Suprapubic skin (tissue), 4 donors: Measurements from ENCODE around the gene SSC5D. TPM values are rescaled to one million over a fixed set of nuclear protein-coding genes. Genes with fewer than 3 reads are reported as not detected.
A peak's percentile ranks its signal among the peaks of the same experiment; 100 is the strongest.
"Not testable (repeated sequence)": the region's sequence is repeated elsewhere in the genome, so short reads cannot be mapped to it uniquely, and the experiment has no call there.

Experiments
- DNase-seq, 2 donors: peaks; one replicate each; pipeline ENCODE4 v3.0.0-alpha.2; 2019; ENCODE audit warnings: low spot score in 2 of 2
- H3K27ac ChIP-seq: fragments of 200-600 bp; sonication (generic); one replicate; pipeline ENCODE4 v1.5.1; 2019
- H3K27me3 ChIP-seq: fragments of 200-600 bp; sonication (generic); one replicate; pipeline ENCODE4 v1.5.1; 2019
- H3K36me3 ChIP-seq: fragments of 200-600 bp; sonication (generic); one replicate; pipeline ENCODE4 v1.5.1; 2019
- H3K4me1 ChIP-seq: fragments of 200-600 bp; sonication (generic); one replicate; pipeline ENCODE4 v1.5.1; 2019
- H3K4me3 ChIP-seq: fragments of 200-600 bp; sonication (generic); one replicate; pipeline ENCODE4 v1.5.1; 2019; ENCODE audit warnings: mild to moderate bottlenecking
- H3K9me3 ChIP-seq: fragments of 200-600 bp; sonication (generic); one replicate; pipeline ENCODE4 v1.5.1; 2019
- EP300 ChIP-seq: sonication (generic); formaldehyde crosslinking; IDR thresholded peaks from one replicate; pipeline ENCODE4 v1.6.1; 2017; ENCODE audit warnings: antibody characterized with exemption
- POLR2A ChIP-seq, 2 donors: fragments of 450-650 bp; IDR thresholded peaks; one replicate each; pipeline ENCODE4 v1.6.1; 2017; ENCODE audit warnings: antibody characterized with exemption in 2 of 2, mild to moderate bottlenecking in 2 of 2, moderate library complexity in 2 of 2
- POLR2AphosphoS5 ChIP-seq, 3 donors: sonication (generic); formaldehyde crosslinking; IDR thresholded peaks; one replicate each; pipeline ENCODE4 v1.6.1; 2017; ENCODE audit warnings: antibody characterized with exemption in 3 of 3
- WGBS: methylation state at CpG from one replicate; pipeline ENCODE4 v1.1.5; 2018; 5-methylcytosine and 5-hydroxymethylcytosine counted together
- total RNA-seq, 4 donors: library from RNA; depleted of rRNA; stranded (reverse); fragments of >200 nt; gene quantifications; one replicate each; pipeline ENCODE4 v1.1.0, GENCODE V29; 2016
- TF ChIP-seq, protein P1 (sequence below), 2 donors: fragments of 200-600 bp in 1 of 2; fragments of 450-650 bp in 1 of 2; sonication (generic) in 1 of 2; IDR thresholded peaks; one replicate each; pipeline ENCODE4 v1.5.1; 2016 to 2019; ENCODE audit warnings: antibody characterized with exemption in 2 of 2, mild to moderate bottlenecking in 1 of 2, moderate library complexity in 1 of 2

SSC5D gene
- total RNA-seq, 4 donors from 2014 or later = 0.57 to 2.1 (median 1.0) TPM

GRCh38 chr19:55493645-55494171 is 5.5 kb downstream of the SSC5D start:
- Histone ChIP-seq H3K4me1 (peaks cover 25% of the 10 kb centered on the region), H3K36me3 (no peaks in the 10 kb centered on the region), H3K9me3 (no peaks in the 10 kb centered on the region), H3K27ac (peak overlapping the region; percentile 56), H3K27me3 (peaks cover 21% of the 10 kb centered on the region), H3K4me3 (peak overlapping the region; percentile 35)
- no peak for TF ChIP-seq EP300
- TF ChIP-seq, protein P1, sequence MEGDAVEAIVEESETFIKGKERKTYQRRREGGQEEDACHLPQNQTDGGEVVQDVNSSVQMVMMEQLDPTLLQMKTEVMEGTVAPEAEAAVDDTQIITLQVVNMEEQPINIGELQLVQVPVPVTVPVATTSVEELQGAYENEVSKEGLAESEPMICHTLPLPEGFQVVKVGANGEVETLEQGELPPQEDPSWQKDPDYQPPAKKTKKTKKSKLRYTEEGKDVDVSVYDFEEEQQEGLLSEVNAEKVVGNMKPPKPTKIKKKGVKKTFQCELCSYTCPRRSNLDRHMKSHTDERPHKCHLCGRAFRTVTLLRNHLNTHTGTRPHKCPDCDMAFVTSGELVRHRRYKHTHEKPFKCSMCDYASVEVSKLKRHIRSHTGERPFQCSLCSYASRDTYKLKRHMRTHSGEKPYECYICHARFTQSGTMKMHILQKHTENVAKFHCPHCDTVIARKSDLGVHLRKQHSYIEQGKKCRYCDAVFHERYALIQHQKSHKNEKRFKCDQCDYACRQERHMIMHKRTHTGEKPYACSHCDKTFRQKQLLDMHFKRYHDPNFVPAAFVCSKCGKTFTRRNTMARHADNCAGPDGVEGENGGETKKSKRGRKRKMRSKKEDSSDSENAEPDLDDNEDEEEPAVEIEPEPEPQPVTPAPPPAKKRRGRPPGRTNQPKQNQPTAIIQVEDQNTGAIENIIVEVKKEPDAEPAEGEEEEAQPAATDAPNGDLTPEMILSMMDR (IDR thresholded peaks at IDR 0.05) = no peak
- no peak for TF ChIP-seq POLR2A (IDR thresholded peaks at IDR 0.05)
- TF ChIP-seq POLR2AphosphoS5 (IDR thresholded peaks at IDR 0.05) = no peak
- peak in 1 of 2 donors; percentile 60 for DNase-seq
- 9% methylated on average over 10 of the region's 38 CpGs for WGBS

GRCh38 chr19:55494172-55494761 is 6.0 kb downstream of the SSC5D start:
- H3K4me1 ChIP-seq = peaks cover 24% of the 10 kb centered on the region
- H3K9me3 ChIP-seq = no peaks in the 10 kb centered on the region
- TF ChIP-seq POLR2A (IDR thresholded peaks at IDR 0.05) (no peak), EP300 (no peak), POLR2AphosphoS5 (IDR thresholded peaks at IDR 0.05) (no peak)
- TF ChIP-seq, protein P1 (IDR thresholded peaks at IDR 0.05) = no peak
- H3K4me3 ChIP-seq = peak overlapping the region; percentile 35
- peak in 1 of 2 donors; percentile 66 for DNase-seq
- H3K36me3 ChIP-seq = no peaks in the 10 kb centered on the region
- 33% methylated on average over 10 of the region's 22 CpGs for WGBS
- peaks cover 21% of the 10 kb centered on the region for H3K27me3 ChIP-seq
- peak overlapping the region; percentile 40 for H3K27ac ChIP-seq

DNA sequence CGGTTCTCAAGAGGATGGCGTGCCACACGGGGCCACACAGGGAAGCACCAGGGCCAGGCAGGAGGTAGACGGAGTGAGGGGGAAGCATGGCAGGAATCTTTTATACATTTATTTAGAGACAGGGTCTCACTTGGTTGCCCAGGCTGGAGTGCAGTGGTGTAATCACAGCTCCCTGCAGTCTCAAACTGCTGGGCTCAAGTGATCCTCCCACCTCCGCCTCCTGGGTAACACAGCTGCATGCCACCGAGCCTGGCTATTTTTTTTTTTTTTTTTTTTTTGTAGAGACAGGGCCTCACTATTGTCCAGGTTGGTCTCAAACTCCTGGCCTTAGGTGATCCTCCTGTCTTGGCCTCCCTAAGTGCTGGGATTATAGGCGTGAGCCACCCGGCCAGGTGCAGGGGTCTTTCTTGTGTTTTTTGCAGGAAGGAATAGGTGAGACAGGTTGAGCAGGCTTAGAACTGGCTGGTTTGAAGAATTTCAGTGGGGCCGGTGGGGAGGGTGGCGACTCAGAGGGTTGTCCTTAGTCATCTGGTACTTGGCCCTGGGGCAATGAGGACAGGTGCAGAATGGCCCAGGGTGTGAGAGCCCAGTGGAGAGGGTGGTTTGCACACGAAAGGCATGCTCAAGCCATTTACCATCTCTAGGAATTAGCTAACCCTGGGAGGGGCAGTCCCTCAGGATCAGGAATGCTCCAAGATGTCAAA is 7.6 kb downstream of the SSC5D start:
- peaks cover 24% of the 10 kb centered on the region for H3K4me1 ChIP-seq
- H3K4me3 ChIP-seq = no peak overlapping the region
- no peaks in the 10 kb centered on the region for H3K36me3 ChIP-seq
- H3K27ac ChIP-seq = no peak overlapping the region
- TF ChIP-seq, protein P1 (IDR thresholded peaks at IDR 0.05) = no peak
- no peak for TF ChIP-seq EP300
- TF ChIP-seq POLR2A (IDR thresholded peaks at IDR 0.05) = no peak
- TF ChIP-seq POLR2AphosphoS5 (IDR thresholded peaks at IDR 0.05) = no peak
- no peak for DNase-seq
- H3K27me3 ChIP-seq = peaks cover 21% of the 10 kb centered on the region
- 77% methylated on average over 11 of the region's 11 CpGs for WGBS
- no peaks in the 10 kb centered on the region for H3K9me3 ChIP-seq

- DNase-seq, H3K27ac ChIP-seq, H3K36me3 ChIP-seq, H3K4me3 ChIP-seq, H3K9me3 ChIP-seq: not testable (repeated sequence)
- peaks cover 21% of the 10 kb centered on the region for H3K27me3 ChIP-seq
- peaks cover 14% of the 10 kb centered on the region for H3K4me1 ChIP-seq
- WGBS = 87% methylated on average over 10 of the region's 10 CpGs
Measured at GRCh38 chr19:55496820-55497219, 8.6 kb downstream of the SSC5D start.

- peaks cover 19% of the 10 kb centered on the region for H3K27me3 ChIP-seq
- no peaks in the 10 kb centered on the region for H3K36me3 ChIP-seq
- DNase-seq = no peak
- WGBS = 85% methylated on average over 7 of the region's 13 CpGs
- H3K27ac ChIP-seq = no peak overlapping the region
- H3K4me3 ChIP-seq = no peak overlapping the region
- H3K4me1 ChIP-seq = peaks cover 5% of the 10 kb centered on the region
- H3K9me3 ChIP-seq = no peaks in the 10 kb centered on the region
- TF ChIP-seq POLR2AphosphoS5 (IDR thresholded peaks at IDR 0.05) = no peak
Measured at GRCh38 chr19:55497763-55498162, 9.5 kb downstream of the SSC5D start.

GRCh38 chr19:55498246-55498840 is 10.1 kb downstream of the SSC5D start:
- TF ChIP-seq POLR2AphosphoS5 (IDR thresholded peaks at IDR 0.05) (no peak), POLR2A (IDR thresholded peaks at IDR 0.05) (no peak), EP300 (no peak)
- TF ChIP-seq, protein P1 (IDR thresholded peaks at IDR 0.05) = no peak
- Histone ChIP-seq H3K9me3 (no peaks in the 10 kb centered on the region), H3K27me3 (peaks cover 13% of the 10 kb centered on the region), H3K4me3 (no peak overlapping the region), H3K4me1 (peaks cover 1% of the 10 kb centered on the region), H3K36me3 (no peaks in the 10 kb centered on the region), H3K27ac (no peak overlapping the region)
- 49% methylated on average over 2 of the region's 2 CpGs for WGBS
- no peak for DNase-seq
